Fibroblast of the aortic adventitia (primary cell): ENCODE measurements around the gene MOB3B. TPM values are rescaled to one million over a fixed set of nuclear protein-coding genes. Genes with fewer than 3 reads are reported as not detected.

Experiments used
- DNase-seq: peaks from one replicate; pipeline ENCODE4 v3.0.0-alpha.2; 2010; ENCODE audit warnings: low read depth
- H3K4me3 ChIP-seq: 2 replicates; pipeline ENCODE4 v1.5.1; 2011; ENCODE audit warnings: low read depth, mild to moderate bottlenecking, control low read depth, low read length, moderate library complexity
- CTCF ChIP-seq: IDR thresholded peaks from 2 replicates; pipeline ENCODE4 v1.5.1; 2011; ENCODE audit warnings: mild to moderate bottlenecking, low read length, control low read depth, inconsistent platforms; ENCODE audit not compliant: insufficient read depth
- total RNA-seq: library from RNA; depleted of rRNA; stranded (reverse); fragments of >200 nt; gene quantifications from 2 replicates; pipeline ENCODE4 v1.2.3, GENCODE V29; 2012; ENCODE audit warnings: low replicate concordance

The MOB3B gene
- total RNA-seq, 1 donor, result under 0.01 TPM

DNA sequence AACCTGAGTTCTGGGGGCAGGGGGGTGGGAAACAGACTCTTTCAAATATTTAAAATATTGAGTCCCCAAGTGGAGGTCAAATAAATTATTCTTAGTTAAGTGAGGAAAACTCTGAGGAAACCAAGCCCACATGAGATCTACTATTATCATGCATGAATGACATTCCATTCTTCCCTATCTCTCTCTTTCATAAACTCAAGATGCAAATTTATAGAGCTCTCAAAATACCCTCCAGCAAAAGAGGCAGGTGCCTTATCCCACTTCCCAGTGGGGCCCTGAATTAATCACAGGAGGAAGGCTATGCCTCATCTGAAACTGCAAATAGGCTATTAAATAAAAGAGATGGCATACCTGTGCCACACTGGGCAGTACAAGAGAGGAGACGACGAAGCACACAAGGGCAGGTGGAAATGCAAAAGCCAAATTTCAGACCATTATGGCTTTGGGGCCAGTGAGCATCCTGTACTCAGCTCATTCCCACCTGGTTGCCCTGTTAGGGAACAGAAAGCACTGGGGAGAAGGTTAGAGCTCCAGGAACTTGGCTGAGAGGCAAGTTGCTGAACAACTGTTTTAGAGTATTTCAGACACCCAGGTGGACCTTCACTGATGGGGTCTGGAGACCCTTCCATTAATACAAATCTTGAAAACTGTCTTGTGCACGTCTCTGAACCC is 130.5 kb downstream of the MOB3B start:
- TF ChIP-seq CTCF, result no peak
- H3K4me3 ChIP-seq, result no peak overlapping the region

DNA sequence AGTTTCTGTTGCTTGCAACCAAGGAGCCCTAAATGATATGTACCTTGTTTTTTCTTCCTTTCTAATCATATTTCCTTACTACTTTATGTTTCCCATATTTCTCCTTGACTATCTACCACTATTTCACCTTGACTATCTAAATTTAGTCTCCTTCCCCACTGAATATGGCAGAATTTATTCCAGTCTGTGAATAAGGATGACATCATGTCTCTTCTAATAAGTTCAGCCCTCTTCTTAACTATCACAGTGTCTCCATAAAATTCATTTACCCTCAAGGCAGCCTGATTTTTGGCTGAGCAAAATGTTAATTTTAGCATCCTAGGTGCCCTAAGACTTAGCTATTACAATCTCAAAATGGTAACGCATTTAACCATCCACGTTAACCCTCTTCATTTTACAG is 133.1 kb downstream of the MOB3B start:
- H3K4me3 ChIP-seq, result no peak overlapping the region
- no peak for TF ChIP-seq CTCF
- no peak for DNase-seq

More for the DNA sequence above, 130.5 kb downstream of the MOB3B start:
- DNase-seq, result no peak

DNA sequence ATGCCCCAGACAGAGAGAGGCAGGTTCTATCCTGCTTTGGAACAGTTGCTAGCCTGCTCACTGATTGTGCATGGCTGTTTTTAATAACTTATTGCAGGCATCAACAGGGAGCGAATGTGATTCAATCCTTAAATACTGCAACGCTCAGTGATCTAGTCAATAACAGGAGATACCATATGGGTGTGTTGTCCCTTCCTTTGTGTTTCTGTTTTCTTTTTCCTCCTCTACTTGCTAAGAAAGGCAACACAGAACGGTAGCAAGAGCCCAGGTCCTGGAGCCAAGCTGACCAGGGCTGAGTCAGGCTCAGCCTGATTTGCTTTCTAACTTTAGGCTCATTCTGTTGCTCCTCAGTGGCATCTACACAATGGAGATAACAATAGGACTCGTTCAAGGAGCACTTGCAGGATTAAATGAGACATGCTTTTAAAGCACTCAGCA is 134.1 kb downstream of the MOB3B start:
- TF ChIP-seq CTCF, result no peak
- no peak for DNase-seq
- H3K4me3 ChIP-seq, result no peak overlapping the region

DNA sequence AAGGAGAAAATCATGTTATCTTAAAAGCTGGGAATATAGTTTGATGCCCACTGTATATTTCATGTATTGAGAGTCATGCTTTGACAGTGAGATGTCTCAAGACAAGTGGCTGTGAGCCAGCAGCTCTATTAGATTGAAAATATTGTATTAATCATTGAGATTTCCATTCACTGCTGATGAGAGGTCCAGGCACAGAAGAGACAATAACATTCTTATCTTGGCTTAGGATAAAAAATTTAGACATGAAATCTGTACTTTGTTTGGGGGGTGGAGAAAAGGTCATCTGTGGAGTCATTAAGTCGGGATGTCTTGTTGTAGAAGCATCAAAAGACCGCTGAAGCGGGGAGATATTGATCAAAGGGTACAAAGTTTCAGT is 134.8 kb downstream of the MOB3B start:
- no peak overlapping the region for H3K4me3 ChIP-seq
- no peak for TF ChIP-seq CTCF
- no peak for DNase-seq

DNA sequence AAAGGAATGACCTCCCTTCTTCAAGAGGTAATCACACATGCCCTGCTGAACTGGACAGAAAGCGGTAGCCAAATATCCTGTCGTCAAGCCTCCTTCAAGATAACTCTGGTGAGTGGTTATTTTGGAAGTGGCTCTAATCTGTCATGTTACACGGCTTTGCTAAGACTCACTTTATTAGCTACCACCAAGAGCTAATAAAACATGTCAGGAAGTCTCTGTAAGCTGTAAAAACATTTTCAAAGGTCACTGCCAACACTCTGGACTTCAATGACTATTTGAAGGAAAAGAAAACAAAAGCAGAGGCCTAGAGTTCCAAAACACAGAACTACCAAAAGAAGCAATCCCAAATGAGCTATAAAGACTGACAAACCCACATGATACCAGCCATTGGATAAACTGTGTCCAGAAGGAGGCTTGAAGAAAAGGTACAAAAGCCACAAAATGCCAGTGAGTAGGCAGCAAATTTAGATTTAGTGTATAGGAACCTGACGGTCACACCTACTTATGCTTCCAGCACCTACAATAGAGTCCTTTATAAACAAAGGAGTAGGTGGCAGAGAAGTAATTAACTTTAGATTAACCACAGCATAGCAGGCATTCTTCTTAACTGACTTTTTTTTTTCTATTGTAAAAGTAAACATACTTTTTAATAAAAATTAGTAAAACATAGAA is 135.3 kb downstream of the MOB3B start:
- no peak overlapping the region for H3K4me3 ChIP-seq
- no peak for DNase-seq
- TF ChIP-seq CTCF, result no peak

GRCh38 chr9:27393054-27393846 is 136.4 kb downstream of the MOB3B start:
- DNase-seq, result no peak
- TF ChIP-seq CTCF, result no peak
- H3K4me3 ChIP-seq, result no peak overlapping the region
